Endothelial cell of umbilical vein (primary cell): ENCODE measurements around the gene FMN2. TPM values are rescaled to one million over a fixed set of nuclear protein-coding genes. Genes with fewer than 3 reads are reported as not detected.

Source experiments
- BruUV-seq: library from RNA; stranded (reverse); fragments of 400-500 nt; replicated peaks from 2 replicates; lab custom pipeline; 2021; lab: Mats Ljungman, UMichigan
- CTCF ChIA-PET: fragments of 300-600, 350-600 bp; sonication (Branson Sonifier 250); formaldehyde crosslinking; loops from one replicate; lab custom pipeline; 2021; ENCODE audit warnings: antibody characterized with exemption, inconsistent platforms; lab: Charles Lee
- POLR2A ChIA-PET: fragments of 300-600, 350-600 bp; sonication (Branson Sonifier 250); formaldehyde crosslinking; loops from one replicate; lab custom pipeline; 2021; ENCODE audit warnings: antibody characterized with exemption, inconsistent platforms; lab: Charles Lee
- DNase-seq: peaks from one replicate; pipeline ENCODE4 v3.0.0-alpha.2; 2011; ENCODE audit warnings: low read depth, low spot score
- FAIRE-seq: peaks from 2 replicates; lab custom pipeline; 2011; peaks lifted over from hg19 to GRCh38; lab: Jason Lieb, UNC
- H2AFZ ChIP-seq: 2 replicates; pipeline ENCODE4 v1.6.0; 2012; ENCODE audit warnings: low read depth, low read length, control low read depth, inconsistent platforms
- H3K27ac ChIP-seq: 2 replicates; pipeline ENCODE4 v1.5.1; 2011; ENCODE audit warnings: low read depth, mild to moderate bottlenecking, control low read depth, low read length, moderate library complexity; ENCODE audit not compliant: insufficient read depth
- H3K27me3 ChIP-seq, 2 experiments: 2 replicates each; pipeline versions ENCODE4 v1.6.0 to v1.6.1; 2011; ENCODE audit warnings: low read length in 2 of 2, mixed read lengths in 1 of 2; ENCODE audit not compliant: control insufficient read depth in 2 of 2, insufficient read depth in 2 of 2
- H3K36me3 ChIP-seq, 2 experiments: 2 replicates in 1 of 2; 3 replicates in 1 of 2; pipeline ENCODE4 v1.5.1; 2011; ENCODE audit warnings: low read length in 2 of 2, mild to moderate bottlenecking in 1 of 2, moderate library complexity in 1 of 2; ENCODE audit not compliant: control insufficient read depth in 2 of 2, insufficient read depth in 2 of 2; ENCODE audit errors: extremely low read depth in 1 of 2
- H3K4me1 ChIP-seq: 3 replicates; pipeline ENCODE4 v1.5.1; 2011; ENCODE audit warnings: mild to moderate bottlenecking, low read length; ENCODE audit not compliant: control insufficient read depth, insufficient read depth; ENCODE audit errors: extremely low read depth
- H3K4me2 ChIP-seq: 2 replicates; pipeline ENCODE4 v1.6.1; 2011; ENCODE audit warnings: low read length, control low read depth, mixed read lengths; ENCODE audit not compliant: insufficient read depth
- H3K4me3 ChIP-seq, 3 experiments: fragments of 200-600 bp in 1 of 3; sonication (generic), shearing (Covaris generic) in 1 of 3; replicated peaks in 1 of 3; 2 replicates each; pipeline ENCODE4 v1.5.1; 2011 to 2016; ENCODE audit warnings: control low read depth in 3 of 3, low read length in 3 of 3, mild to moderate bottlenecking in 2 of 3, inconsistent platforms in 1 of 3, low read depth in 1 of 3, moderate library complexity in 1 of 3; ENCODE audit not compliant: insufficient read depth in 1 of 3
- H3K79me2 ChIP-seq: 2 replicates; pipeline ENCODE4 v1.6.0; 2012; ENCODE audit warnings: low read length, inconsistent platforms; ENCODE audit not compliant: control insufficient read depth, insufficient read depth
- H3K9ac ChIP-seq: replicated peaks from 2 replicates; pipeline ENCODE3; 2011; ENCODE audit warnings: low read length, control low read depth; ENCODE audit not compliant: insufficient read depth; ENCODE audit errors: extremely low read depth
- H3K9me1 ChIP-seq: replicated peaks from 3 replicates; pipeline ENCODE4 v1.6.0; 2011; ENCODE audit warnings: mild to moderate bottlenecking, low read length; ENCODE audit not compliant: control insufficient read depth, insufficient read depth; ENCODE audit errors: extremely low read depth
- H3K9me3 ChIP-seq: replicated peaks from 2 replicates; pipeline ENCODE4 v1.5.1; 2012; ENCODE audit warnings: low read length, inconsistent platforms; ENCODE audit not compliant: control insufficient read depth, insufficient read depth
- H4K20me1 ChIP-seq: replicated peaks from 2 replicates; pipeline ENCODE3; 2011; ENCODE audit warnings: mild to moderate bottlenecking, low read length; ENCODE audit not compliant: control insufficient read depth, insufficient read depth; ENCODE audit errors: extremely low read depth
- EZH2 ChIP-seq: IDR thresholded peaks from 2 replicates; pipeline ENCODE4 v1.6.1; 2012; ENCODE audit warnings: borderline replicate concordance, low read depth, mild to moderate bottlenecking, moderate library complexity, low read length, inconsistent platforms; ENCODE audit not compliant: severe bottlenecking
- FOS ChIP-seq: IDR thresholded peaks from 2 replicates; pipeline ENCODE4 v1.6.1; 2011; ENCODE audit warnings: mild to moderate bottlenecking, low read length, moderate library complexity, borderline replicate concordance; ENCODE audit not compliant: insufficient read depth
- GATA2 ChIP-seq: IDR thresholded peaks from 2 replicates; pipeline ENCODE4 v1.7.0; 2011; ENCODE audit warnings: low read depth, mild to moderate bottlenecking, moderate library complexity, mixed read lengths, low read length; ENCODE audit not compliant: insufficient read length, insufficient read depth
- JUN ChIP-seq: IDR thresholded peaks from 2 replicates; pipeline ENCODE4 v1.6.1; 2011; ENCODE audit warnings: borderline replicate concordance, low read depth; ENCODE audit not compliant: insufficient read length, insufficient read depth
- MYC ChIP-seq: IDR thresholded peaks from one replicate; pipeline ENCODE4 v1.6.1; 2011; ENCODE audit warnings: mild to moderate bottlenecking, low read depth, low read length
- POLR2A ChIP-seq: IDR thresholded peaks from 2 replicates; pipeline ENCODE4 v1.6.1; 2012; ENCODE audit warnings: low read depth, mild to moderate bottlenecking, control low read depth, low read length
- POLR2AphosphoS5 ChIP-seq: IDR thresholded peaks from 2 replicates; pipeline ENCODE4 v1.6.1; 2012; ENCODE audit warnings: low read depth, mild to moderate bottlenecking, control low read depth, low read length, moderate library complexity; ENCODE audit not compliant: insufficient read depth
- dilution Hi-C: fragments of 300-500 bp; cut with MboI; formaldehyde crosslinking; loops from one replicate; pipeline ENCODE4 v1.15.0; 2019; ENCODE audit warnings: low sequenced_read_pairs; ENCODE audit not compliant: extremely low pct_ligation_motif_present
- intact Hi-C: fragments of 100-400 bp; cut with micrococcal nuclease; formaldehyde crosslinking; loops from one replicate; pipeline ENCODE4 v1.10.0; 2022
- polyA plus RNA-seq, 4 experiments: library from polyadenylated mRNA; depleted of rRNA in 3 of 4; stranded (reverse) in 3 of 4; unstranded in 1 of 4; fragments of >200 nt; gene quantifications; 2 replicates each; pipeline versions ENCODE4 v1.2.1 to v1.2.3, GENCODE V29; 2011 to 2012; ENCODE audit warnings: missing spikeins in 1 of 4
- total RNA-seq: library from RNA; stranded (reverse); gene quantifications from 2 replicates; pipeline ENCODE4 v1.2.3, GENCODE V29; 2021
- TF ChIP-seq, protein P1 (sequence below), 2 donors: IDR thresholded peaks; 1 replicate in 1 of 2; 2 replicates in 1 of 2; pipeline ENCODE4 v1.5.1; 2011; ENCODE audit warnings: low read length in 2 of 2, mild to moderate bottlenecking in 2 of 2, moderate library complexity in 2 of 2, control low read depth in 1 of 2, inconsistent platforms in 1 of 2, low read depth in 1 of 2; ENCODE audit not compliant: insufficient read depth in 1 of 2; ENCODE audit errors: extremely low read depth in 1 of 2
- TF ChIP-seq, protein P2 (sequence below): IDR thresholded peaks from 2 replicates; pipeline ENCODE4 v1.6.1; 2011; ENCODE audit not compliant: insufficient read depth, insufficient read length

The FMN2 gene
- total and polyA plus RNA-seq, 2 donors (not counting 3 experiments of a cell fraction or from before 2014, with no cell fraction given) = not detected

DNA sequence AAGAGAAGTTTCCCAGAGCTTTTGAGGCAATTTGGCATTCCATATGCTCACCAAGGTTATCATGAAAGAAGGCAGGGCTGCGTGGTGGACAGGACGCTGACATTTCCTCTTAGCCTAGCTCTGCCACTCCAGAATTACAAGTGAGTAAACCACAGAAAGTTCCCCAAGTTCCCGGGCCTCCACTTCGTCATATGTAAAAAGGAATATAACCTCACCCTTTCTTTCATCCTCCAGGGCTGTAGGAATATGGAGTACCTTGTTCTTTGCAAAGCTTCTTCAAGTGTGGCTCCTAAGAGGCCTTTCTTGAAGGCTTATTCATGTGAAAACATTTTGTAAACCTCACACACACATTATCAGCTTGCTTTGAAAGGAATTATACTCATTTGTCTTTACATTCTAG is 310.0 kb downstream of the FMN2 start:
- H3K4me3 ChIP-seq = no peak overlapping the region
- DNase-seq = no peak
- no peak overlapping the region for H3K9ac ChIP-seq
- FAIRE-seq = no peak
- ChIA-PET POLR2A (no interaction called here), CTCF (no interaction called here)
- dilution Hi-C loops = no loop called here
- H3K27ac ChIP-seq = no peak overlapping the region
- no peaks in the 10 kb centered on the region for H3K4me1 ChIP-seq
- no TSS peak for BruUV-seq
- intact Hi-C loops = no loop called here
- no peaks in the 10 kb centered on the region for H3K9me1 ChIP-seq
- H3K9me3 ChIP-seq = peaks cover 4% of the 10 kb centered on the region
- H4K20me1 ChIP-seq = no peaks in the 10 kb centered on the region
- no peaks in the 10 kb centered on the region for H3K36me3 ChIP-seq
- no peak overlapping the region for H3K4me2 ChIP-seq
- H3K27me3 ChIP-seq = no peaks in the 10 kb centered on the region
- TF ChIP-seq POLR2A (no peak), EZH2 (no peak), POLR2AphosphoS5 (no peak), MYC (no peak), JUN (no peak), GATA2 (no peak), FOS (no peak)
- TF ChIP-seq, protein P1, sequence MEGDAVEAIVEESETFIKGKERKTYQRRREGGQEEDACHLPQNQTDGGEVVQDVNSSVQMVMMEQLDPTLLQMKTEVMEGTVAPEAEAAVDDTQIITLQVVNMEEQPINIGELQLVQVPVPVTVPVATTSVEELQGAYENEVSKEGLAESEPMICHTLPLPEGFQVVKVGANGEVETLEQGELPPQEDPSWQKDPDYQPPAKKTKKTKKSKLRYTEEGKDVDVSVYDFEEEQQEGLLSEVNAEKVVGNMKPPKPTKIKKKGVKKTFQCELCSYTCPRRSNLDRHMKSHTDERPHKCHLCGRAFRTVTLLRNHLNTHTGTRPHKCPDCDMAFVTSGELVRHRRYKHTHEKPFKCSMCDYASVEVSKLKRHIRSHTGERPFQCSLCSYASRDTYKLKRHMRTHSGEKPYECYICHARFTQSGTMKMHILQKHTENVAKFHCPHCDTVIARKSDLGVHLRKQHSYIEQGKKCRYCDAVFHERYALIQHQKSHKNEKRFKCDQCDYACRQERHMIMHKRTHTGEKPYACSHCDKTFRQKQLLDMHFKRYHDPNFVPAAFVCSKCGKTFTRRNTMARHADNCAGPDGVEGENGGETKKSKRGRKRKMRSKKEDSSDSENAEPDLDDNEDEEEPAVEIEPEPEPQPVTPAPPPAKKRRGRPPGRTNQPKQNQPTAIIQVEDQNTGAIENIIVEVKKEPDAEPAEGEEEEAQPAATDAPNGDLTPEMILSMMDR (IDR thresholded peaks at IDR 0.05; ENCODE audit: extremely low read depth in 1 of 2, insufficient read depth in 1 of 2, low read depth in 1 of 2, low read length in 2 of 2) = no peak
- TF ChIP-seq, protein P2, sequence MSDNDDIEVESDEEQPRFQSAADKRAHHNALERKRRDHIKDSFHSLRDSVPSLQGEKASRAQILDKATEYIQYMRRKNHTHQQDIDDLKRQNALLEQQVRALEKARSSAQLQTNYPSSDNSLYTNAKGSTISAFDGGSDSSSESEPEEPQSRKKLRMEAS = no peak
- no peaks in the 10 kb centered on the region for H3K79me2 ChIP-seq
- no peak overlapping the region for H2AFZ ChIP-seq
